SK-N-MC (cell line): ENCODE results near the gene LRFN2.

Source experiments
- EZH2 ChIP-seq: fragments of 200-600 bp; sonication (generic); IDR thresholded peaks from one replicate; pipeline ENCODE4 v1.6.1; 2017; ENCODE audit warnings: antibody characterized with exemption
- POLR2AphosphoS5 ChIP-seq: IDR thresholded peaks from 2 replicates; pipeline ENCODE4 v1.6.1; 2012; ENCODE audit warnings: mild to moderate bottlenecking, low read depth, low read length, borderline replicate concordance

- TF ChIP-seq EZH2 = no peak
- no peak for TF ChIP-seq POLR2AphosphoS5
Observed at GRCh38 chr6:40355066-40355465, 232.1 kb downstream of the LRFN2 start.
